ENCODE results near the gene VSTM2L.
"Not testable (repeated sequence)": the region's sequence is repeated elsewhere in the genome, so short reads cannot be mapped to it uniquely, and the experiment has no call there.

Gene VSTM2L

DNA sequence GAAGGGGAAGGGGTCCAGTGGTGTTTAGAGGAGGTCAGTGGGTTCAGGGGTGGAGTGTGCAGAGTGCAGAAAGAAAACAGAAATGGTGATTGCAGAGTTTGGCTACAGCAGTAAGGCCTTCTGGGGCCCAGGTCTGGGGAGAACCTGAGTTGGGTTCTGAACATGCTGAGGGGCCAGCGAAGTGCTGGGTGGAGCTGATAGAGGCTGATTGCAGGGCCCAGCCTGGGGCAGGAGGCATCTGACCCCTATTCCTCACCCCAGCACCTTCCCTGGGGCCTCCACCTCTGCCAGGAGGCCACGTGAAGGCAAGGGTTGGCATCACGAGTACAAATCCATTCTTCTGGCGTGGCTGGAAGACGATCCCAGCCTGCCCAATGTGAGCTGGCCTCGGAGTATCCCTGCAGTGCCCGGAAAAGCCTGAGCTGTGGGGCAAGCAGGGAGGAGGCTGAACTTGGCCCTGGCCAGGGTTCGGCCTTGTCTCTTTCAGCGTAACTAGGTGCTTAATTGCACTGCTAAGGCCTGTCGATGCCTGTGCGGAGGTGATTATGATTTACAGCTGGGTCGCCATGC, 35.3 kb downstream of the VSTM2L start:
- no peak for DNase-seq (ENCODE audit: low spot score)

DNA sequence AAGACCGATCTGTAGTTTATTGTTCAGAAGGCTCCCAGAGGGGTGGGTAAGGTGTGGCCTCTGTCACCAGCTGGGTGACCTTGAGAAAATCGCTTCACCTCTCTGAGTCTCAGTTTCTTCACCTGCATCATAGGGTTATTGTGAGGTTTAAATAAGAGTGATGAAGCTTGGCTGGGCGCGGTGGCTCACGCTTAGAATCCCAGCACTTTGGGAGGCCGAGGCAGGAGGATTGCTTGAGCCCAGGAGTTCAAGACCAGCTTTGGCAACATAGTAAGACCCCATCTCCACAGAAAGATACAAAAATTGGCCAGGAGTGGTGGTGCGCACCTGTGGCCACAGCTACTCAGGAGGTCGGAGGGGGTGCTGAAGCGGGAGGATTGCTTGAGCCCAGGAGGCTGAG, 36.0 kb downstream of the VSTM2L start:
- DNase-seq (ENCODE audit: low spot score), result no peak

DNA sequence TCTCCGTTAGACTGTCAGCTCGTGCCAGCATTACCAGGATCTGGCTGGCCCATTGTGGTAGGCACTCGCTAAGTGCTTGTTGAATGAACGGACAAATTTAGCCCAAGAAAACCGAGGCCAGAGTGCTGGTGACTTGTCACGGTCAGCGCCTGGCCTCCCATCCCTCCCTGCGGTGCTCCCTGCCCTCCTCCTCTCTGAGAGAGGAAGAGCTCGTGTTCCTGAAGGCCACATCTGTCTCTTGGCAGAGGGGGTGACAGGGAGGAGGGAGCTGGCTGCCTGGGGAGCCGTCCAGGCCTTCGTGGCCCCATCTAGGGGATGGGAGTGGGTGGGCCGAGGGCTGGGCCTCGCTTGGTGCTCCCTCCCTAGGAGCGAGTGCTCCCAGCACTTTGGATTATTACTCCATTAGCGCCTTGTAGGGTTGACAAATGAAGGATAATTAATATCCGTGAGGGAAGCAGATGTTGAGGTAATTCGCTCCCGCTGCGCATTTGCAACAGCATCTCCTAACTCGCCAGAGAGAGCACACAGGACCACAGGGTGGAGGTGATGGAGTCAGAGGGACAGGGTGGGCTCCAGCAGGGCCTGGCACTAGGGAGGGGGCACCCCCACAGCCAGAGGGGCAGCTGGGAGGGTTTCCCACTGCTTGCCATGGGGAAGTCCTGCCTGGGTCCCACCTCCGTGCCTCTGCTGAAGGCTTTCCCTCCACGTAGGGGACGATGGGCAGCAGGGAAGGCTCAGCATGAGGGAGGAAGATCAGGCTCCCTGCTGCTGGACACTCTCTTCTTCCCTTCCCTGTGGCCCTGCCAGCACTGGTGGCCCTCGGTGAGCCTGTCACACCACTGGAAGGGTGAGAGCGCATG, 37.0 kb downstream of the VSTM2L start:
- no peak for DNase-seq (ENCODE audit: low spot score)

DNA sequence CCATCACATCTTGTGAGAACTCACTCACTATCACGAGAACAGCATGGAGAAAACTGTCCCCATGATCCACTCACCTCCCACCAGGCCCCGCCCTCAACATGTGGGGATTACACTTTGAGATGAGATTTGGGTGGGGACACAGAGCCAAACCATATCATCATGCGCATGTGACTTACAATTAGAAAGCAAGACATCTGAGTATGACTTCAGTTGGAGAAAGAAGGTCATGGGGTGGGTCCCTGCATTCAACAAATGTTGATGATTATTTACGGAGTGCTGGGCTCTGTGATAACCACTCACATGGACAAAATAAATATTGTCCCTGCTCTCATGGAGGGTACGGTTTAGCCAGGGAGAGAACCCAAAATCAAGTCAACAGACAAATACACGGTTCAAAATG, 37.9 kb downstream of the VSTM2L start:
- DNase-seq (ENCODE audit: low spot score), result no peak

GRCh38 chr20:37941332-37941731, 38.4 kb downstream of the VSTM2L start:
- DNase-seq (ENCODE audit: low spot score), result peak; percentile 62

DNA sequence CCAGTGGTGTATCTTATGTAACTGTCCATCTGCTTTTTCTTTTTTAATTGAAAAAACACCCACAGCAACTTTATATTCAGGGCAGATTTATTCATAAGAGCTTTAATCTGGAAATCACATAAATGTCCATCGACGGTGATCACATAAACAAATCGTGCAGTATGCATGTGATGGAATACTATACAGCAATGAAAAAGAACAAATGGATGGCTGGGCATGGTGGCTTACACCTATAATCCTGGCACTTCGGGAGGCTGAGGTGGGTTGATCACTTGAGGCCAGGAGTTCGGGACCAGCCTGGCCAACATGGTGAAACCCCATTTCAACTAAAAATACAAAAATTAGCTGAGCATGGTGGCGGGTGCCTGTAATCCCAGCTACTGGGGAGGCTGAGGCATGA, 39.1 kb downstream of the VSTM2L start:
- no peak for DNase-seq (ENCODE audit: low spot score)

DNA sequence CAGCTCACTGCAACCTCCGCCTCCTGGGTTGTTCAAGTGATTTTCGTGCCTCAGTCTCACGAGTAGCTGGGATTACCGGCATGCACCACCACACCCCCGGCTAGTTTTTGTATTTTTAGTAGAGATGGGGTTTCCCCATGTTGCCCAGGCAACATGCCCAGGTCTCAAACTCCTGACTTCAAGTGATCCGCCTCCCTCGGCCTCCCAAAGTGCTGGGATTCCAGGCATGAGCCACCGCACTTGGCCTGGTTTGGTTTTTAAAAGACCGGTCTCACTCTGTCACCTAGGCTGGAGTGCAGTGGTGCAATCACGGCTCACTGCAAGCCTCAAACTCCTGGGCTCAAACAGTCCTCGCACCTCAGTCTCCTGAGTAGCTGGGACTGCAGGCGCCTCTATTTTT, 40.1 kb downstream of the VSTM2L start:
- no peak for DNase-seq (ENCODE audit: low spot score)

GRCh38 chr20:37943501-37944455, 40.9 kb downstream of the VSTM2L start:
- peak; percentile 62 for DNase-seq (ENCODE audit: low spot score)

- no peak for DNase-seq (ENCODE audit: low spot score)
Measured at GRCh38 chr20:37944456-37944981, 41.6 kb downstream of the VSTM2L start.

GRCh38 chr20:37945091-37945547, 42.2 kb downstream of the VSTM2L start:
- DNase-seq (ENCODE audit: low spot score), result no peak

DNA sequence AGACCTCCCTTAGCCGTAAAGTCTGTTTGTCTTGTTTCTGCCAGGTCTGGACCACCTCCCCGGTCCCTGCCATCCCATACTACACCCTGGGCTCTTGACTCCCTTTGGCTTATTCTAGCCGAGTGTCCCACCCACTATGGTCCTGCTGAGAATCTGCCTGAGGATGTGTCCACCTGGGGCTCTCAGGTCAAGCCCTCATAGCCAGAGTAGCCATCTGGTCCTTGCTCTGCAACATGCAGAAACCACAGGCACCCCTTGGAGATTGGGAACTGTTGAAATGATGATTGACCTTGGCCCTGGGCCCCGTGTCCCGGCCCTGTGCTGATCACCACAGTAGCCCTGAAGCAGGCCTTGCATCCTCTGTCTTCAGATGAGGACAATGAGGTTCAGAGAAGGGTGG, 44.0 kb downstream of the VSTM2L start:
- DNase-seq (ENCODE audit: low spot score), result no peak

DNA sequence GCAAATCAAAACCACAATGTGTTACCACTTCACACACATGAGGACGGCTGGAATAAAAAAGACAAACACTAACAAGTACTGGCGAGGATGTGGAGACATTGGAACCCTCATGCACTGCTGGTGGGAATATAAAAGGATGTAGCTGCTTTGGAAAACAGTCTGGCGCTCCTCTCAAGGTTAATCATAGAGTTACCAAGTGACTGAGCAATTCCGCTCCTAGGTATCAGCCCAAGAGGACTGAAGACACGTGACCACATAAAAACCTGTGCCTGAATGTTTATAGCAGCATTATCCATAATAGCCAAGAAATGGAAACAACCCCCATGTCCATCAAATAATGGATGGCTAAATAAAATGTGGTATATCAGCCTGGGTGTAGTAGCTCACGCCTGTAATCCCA, 45.0 kb downstream of the VSTM2L start:
- DNase-seq (ENCODE audit: low spot score), result no peak

DNA sequence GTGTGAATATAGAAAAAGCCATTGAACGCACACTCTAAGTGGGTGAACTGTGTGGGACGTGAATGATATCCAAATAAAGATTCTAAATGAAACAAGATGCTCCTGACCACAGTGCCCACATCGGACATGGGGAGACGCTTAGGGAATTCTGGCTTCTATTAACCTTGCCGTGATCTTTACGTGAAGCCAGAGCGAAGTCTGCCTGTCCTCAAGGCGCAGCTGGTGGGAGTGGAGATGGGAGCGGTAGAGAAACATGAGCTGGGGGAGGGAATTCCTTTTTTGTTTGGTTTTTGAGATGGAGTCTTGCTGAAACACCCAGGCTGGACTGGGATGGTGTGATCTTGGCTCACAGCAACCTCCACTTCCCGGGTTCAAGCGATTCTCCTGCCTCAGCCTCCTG, 46.0 kb downstream of the VSTM2L start:
- DNase-seq (ENCODE audit: low spot score), result no peak

DNA sequence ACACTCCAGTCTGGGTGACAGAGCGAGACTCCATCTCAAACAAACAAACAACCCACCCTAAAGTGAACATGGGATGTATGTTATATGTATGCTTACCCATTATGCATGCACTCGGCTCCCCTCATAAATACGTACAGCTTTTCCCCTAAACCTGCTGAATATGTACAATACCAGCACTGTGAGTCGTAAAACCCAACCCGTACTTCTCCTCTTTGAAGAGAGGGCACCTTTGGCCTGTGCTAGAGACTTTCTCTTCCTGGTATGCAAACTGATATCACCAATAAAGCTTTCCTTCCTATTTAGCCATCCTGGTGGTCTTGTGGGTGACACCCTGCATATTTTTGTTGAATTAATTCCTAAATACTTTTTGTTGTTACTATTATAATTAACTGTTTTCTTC, 51.3 kb downstream of the VSTM2L start:
- DNase-seq (ENCODE audit: low spot score), result no peak

GRCh38 chr20:37954626-37955025, 51.7 kb downstream of the VSTM2L start:
- no peak for DNase-seq (ENCODE audit: low spot score)

DNA sequence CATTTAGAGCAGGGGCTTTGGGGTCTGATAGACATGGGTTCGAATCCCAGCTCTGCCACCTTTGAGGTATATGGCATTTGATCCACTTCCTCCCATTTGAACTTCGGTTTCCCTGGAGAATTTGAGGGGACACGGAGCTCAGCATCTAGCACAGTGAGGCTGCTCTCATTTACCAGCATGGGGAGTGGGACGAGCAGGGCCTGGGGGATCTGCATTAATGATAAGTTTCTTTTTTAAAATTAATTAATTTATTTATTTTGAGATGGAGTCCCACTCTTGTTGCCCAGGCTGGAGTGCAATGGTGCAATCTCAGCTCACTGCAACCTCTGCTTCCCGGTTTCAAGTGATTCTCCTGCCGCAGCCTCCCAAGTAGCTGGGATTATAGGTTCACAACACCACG, 52.6 kb downstream of the VSTM2L start:
- DNase-seq (ENCODE audit: low spot score), result no peak

DNA sequence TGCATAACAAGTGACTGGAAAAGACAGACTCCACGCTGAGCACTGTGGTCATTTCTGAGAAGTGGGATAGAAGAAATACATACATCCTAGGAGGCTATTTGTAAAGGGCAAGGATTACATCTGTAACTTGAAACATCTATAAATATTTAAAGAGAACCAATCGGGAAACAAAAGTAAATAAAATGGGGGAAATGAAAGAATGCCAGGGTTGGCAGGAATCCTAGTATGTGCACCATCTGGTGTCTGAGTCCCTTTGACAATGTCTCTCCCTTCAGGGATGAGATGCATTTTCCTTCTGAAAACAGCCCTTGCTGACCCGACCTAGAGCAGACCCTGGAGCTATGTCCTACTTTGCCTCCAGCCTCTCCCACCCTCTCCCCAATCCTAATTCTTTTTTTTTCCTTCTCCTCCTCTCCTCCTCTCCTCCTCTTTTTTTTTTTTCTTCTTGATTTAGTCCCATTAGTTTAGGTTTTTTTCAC, 53.2 kb downstream of the VSTM2L start:
- DNase-seq (ENCODE audit: low spot score), result no peak

DNA sequence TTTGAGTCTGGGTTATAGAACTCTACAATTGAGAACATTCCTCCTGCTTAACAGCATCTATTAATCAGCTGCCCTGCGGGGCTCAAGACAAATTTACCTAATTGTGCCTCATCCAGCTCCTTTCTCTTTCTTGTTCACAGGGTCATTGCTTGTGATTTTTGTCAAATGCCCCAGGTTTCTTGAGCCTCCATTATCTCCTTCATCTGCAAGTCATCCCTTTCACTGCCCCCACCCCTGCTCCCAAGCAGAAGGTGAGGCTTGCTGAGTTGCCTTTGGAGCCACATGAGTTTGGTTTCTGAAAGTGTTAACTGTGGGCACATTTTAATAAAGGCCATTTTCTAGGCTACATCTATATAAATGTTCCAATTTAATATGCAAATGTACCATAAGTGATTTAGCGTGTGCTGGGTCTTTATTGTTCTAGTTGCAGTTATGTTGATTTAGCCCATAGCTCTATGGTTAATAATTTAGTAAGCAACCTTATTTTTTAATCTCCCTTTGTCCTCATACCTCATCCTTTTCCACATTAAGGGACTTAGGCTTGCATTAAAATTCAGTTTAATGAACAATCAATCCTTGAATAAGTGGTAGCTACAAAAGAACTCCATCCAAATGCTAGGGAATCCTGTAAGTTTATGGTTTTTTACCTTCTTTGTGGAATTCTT, 56.1 kb downstream of the VSTM2L start:
- DNase-seq (ENCODE audit: low spot score), result no peak

- DNase-seq (ENCODE audit: low spot score), result no peak
Measured at GRCh38 chr20:37961066-37961465, 58.1 kb downstream of the VSTM2L start.

GRCh38 chr20:37963483-37963882, 60.6 kb downstream of the VSTM2L start:
- not testable (repeated sequence) for DNase-seq (ENCODE audit: low spot score)

- DNase-seq (ENCODE audit: low spot score), result no peak
Measured at GRCh38 chr20:37968841-37969401, 66.0 kb downstream of the VSTM2L start.

All from iPS-NIHi11 (cell line).